Esophagus muscularis mucosa (tissue), 4 donors: ENCODE measurements around the gene FLACC1.

Experiments
- EP300 ChIP-seq: sonication (generic); formaldehyde crosslinking; IDR thresholded peaks from one replicate; pipeline ENCODE4 v1.6.1; 2017; ENCODE audit warnings: antibody characterized with exemption
- POLR2A ChIP-seq: fragments of 450-650 bp; IDR thresholded peaks from one replicate; pipeline ENCODE4 v1.6.1; 2017; ENCODE audit warnings: antibody characterized with exemption, moderate library complexity, mild to moderate bottlenecking, low read depth
- POLR2AphosphoS5 ChIP-seq, 2 donors: sonication (generic); formaldehyde crosslinking; IDR thresholded peaks; one replicate each; pipeline ENCODE4 v1.6.1; 2017; ENCODE audit warnings: antibody characterized with exemption in 2 of 2
- TF ChIP-seq, protein P1 (sequence below), 3 experiments: fragments of 200-600 bp in 2 of 3; fragments of 450-650 bp in 1 of 3; sonication (generic) in 2 of 3; IDR thresholded peaks; one replicate each; pipeline ENCODE4 v1.5.1; 2017 to 2019; ENCODE audit warnings: antibody characterized with exemption in 3 of 3, mild to moderate bottlenecking in 2 of 3, moderate library complexity in 1 of 3

DNA sequence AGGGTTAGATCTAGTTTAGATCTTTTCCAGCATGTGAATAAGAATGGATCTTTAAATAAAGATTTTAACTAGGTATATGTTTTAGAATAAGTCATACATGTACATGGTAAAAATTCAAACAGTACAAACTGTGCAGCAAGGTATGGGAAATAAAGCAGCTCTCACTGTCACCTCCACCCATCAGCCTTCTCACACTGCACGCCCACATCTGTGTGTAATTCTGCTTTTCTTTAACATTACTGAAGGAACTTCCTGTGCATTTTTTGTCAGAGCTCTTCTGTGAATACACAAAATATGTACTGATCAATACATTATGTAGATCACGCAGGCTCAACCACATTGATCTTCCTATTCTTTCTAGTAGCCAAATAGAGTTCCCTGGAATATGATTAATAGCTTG is 93.4 kb downstream of the FLACC1 start:
- TF ChIP-seq, protein P1, sequence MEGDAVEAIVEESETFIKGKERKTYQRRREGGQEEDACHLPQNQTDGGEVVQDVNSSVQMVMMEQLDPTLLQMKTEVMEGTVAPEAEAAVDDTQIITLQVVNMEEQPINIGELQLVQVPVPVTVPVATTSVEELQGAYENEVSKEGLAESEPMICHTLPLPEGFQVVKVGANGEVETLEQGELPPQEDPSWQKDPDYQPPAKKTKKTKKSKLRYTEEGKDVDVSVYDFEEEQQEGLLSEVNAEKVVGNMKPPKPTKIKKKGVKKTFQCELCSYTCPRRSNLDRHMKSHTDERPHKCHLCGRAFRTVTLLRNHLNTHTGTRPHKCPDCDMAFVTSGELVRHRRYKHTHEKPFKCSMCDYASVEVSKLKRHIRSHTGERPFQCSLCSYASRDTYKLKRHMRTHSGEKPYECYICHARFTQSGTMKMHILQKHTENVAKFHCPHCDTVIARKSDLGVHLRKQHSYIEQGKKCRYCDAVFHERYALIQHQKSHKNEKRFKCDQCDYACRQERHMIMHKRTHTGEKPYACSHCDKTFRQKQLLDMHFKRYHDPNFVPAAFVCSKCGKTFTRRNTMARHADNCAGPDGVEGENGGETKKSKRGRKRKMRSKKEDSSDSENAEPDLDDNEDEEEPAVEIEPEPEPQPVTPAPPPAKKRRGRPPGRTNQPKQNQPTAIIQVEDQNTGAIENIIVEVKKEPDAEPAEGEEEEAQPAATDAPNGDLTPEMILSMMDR (IDR thresholded peaks at IDR 0.05), result no peak
- TF ChIP-seq POLR2AphosphoS5 (IDR thresholded peaks at IDR 0.05), result no peak
- no peak for TF ChIP-seq EP300
- TF ChIP-seq POLR2A, result no peak
